ENCODE measurements around the gene RAD54L2. TPM values are rescaled to one million over a fixed set of nuclear protein-coding genes. Genes with fewer than 3 reads are reported as not detected.

The RAD54L2 gene
- total and polyA plus RNA-seq, 2 donors (not counting 3 experiments of a cell fraction or from before 2014, with no cell fraction given) = 7.6 to 31.1 TPM

GRCh38 chr3:51500632-51501131 lies 37.8 kb upstream of the RAD54L2 start:
- dilution Hi-C loops (cut with MboI; ENCODE audit: extremely low pct_ligation_motif_present, low sequenced_read_pairs) = no loop called here
- H3K4me3 ChIP-seq (replicated peaks in 1 of 3; ENCODE audit: insufficient read depth in 1 of 3, low read depth in 1 of 3, low read length in 3 of 3) = peak overlapping the region in 1 of 3 experiments; percentile 66

More at GRCh38 chr3:51500632-51501131, 37.8 kb upstream of the RAD54L2 start:
- no peak for DNase-seq (ENCODE audit: low read depth, low spot score)
- ChIA-PET CTCF (interaction anchor here (0.6 to 7.9 kb wide), 20 partner anchors 9 to 933 kb away, joined by 3 to 230 read pairs (median 8); partner anchors contain the start of genes C3orf18 and RAD54L2), POLR2A (interaction anchor here (0.6 to 1.9 kb wide), 14 partner anchors 9 to 1110 kb away, joined by 3 to 11 read pairs (median 6); partner anchors contain the start of gene ABHD14B)
- Histone ChIP-seq H3K9ac (replicated peaks; ENCODE audit: extremely low read depth, insufficient read depth, low read length) (peak overlapping the region; percentile 66), H3K9me3 (replicated peaks; ENCODE audit: control insufficient read depth, insufficient read depth, low read length) (no peaks in the 10 kb centered on the region), H3K9me1 (replicated peaks; ENCODE audit: control insufficient read depth, extremely low read depth, insufficient read depth, low read length) (no peaks in the 10 kb centered on the region), H3K27me3 (ENCODE audit: control insufficient read depth in 2 of 2, insufficient read depth in 2 of 2, low read length in 2 of 2) (no peaks in the 10 kb centered on the region), H3K4me2 (ENCODE audit: insufficient read depth, low read length) (peak overlapping the region; percentile 92), H3K36me3 (ENCODE audit: control insufficient read depth in 2 of 2, extremely low read depth in 1 of 2, insufficient read depth in 2 of 2, low read length in 2 of 2) (no peaks in the 10 kb centered on the region), H3K79me2 (ENCODE audit: control insufficient read depth, insufficient read depth, low read length) (peaks cover 29% of the 10 kb centered on the region), H3K27ac (ENCODE audit: insufficient read depth, low read depth, low read length) (peak overlapping the region; percentile 80), H3K4me1 (ENCODE audit: control insufficient read depth, extremely low read depth, insufficient read depth, low read length) (peaks cover 8% of the 10 kb centered on the region), H2AFZ (ENCODE audit: low read depth, low read length) (peak overlapping the region; percentile 36), H4K20me1 (replicated peaks; ENCODE audit: control insufficient read depth, extremely low read depth, insufficient read depth, low read length) (no peaks in the 10 kb centered on the region)
- intact Hi-C loops (cut with micrococcal nuclease) = loop anchor here (5.0 kb wide), 2 partner anchors 442 to 888 kb away; partner anchors contain the start of genes CISH, PARP3 and RRP9
- no peak for FAIRE-seq
- TSS peak; percentile 94 for BruUV-seq (replicated peaks)
- no peak for TF ChIP-seq EZH2 (IDR thresholded peaks at IDR 0.05; ENCODE audit: borderline replicate concordance, low read depth, low read length, severe bottlenecking)
- no peak for TF ChIP-seq FOS (IDR thresholded peaks at IDR 0.05; ENCODE audit: borderline replicate concordance, insufficient read depth, low read length)
- no peak for TF ChIP-seq CTCF (IDR thresholded peaks at IDR 0.05; ENCODE audit: extremely low read depth in 1 of 2, insufficient read depth in 1 of 2, low read depth in 1 of 2, low read length in 2 of 2)
- no peak for TF ChIP-seq MAX (IDR thresholded peaks at IDR 0.05; ENCODE audit: insufficient read depth, insufficient read length)
- TF ChIP-seq POLR2AphosphoS5 (IDR thresholded peaks at IDR 0.05; ENCODE audit: insufficient read depth, low read depth, low read length) = no peak
- TF ChIP-seq JUN (IDR thresholded peaks at IDR 0.05; ENCODE audit: borderline replicate concordance, insufficient read depth, insufficient read length, low read depth) = no peak
- no peak for TF ChIP-seq GATA2 (IDR thresholded peaks at IDR 0.05; ENCODE audit: insufficient read depth, insufficient read length, low read depth, low read length)
- TF ChIP-seq MYC (IDR thresholded peaks at IDR 0.05; ENCODE audit: low read depth, low read length) = no peak
- TF ChIP-seq POLR2A (IDR thresholded peaks at IDR 0.05; ENCODE audit: low read depth, low read length) = no peak
